Activated naive CD4-positive, alpha-beta T cell treated with anti-CD3 and anti-CD28 coated beads for 36 hours (primary cell): ENCODE results near the gene VCX3B. TPM values are rescaled to one million over a fixed set of nuclear protein-coding genes. Genes with fewer than 3 reads are reported as not detected.
"Not testable (repeated sequence)": the region's sequence is repeated elsewhere in the genome, so short reads cannot be mapped to it uniquely, and the experiment has no call there.

Experiments
- CTCF ChIA-PET: fragments of 350-600 bp; sonication (Branson Sonifier 250); formaldehyde crosslinking; loops from one replicate; lab custom pipeline; 2021; ENCODE audit warnings: antibody characterized with exemption; lab: Charles Lee
- DNase-seq: peaks from one replicate; pipeline ENCODE4 v3.0.0-alpha.2; 2020
- H3K27ac Mint-ChIP-seq: one replicate; pipeline ENCODE4 v1.8.0; 2021; ENCODE audit warnings: mild to moderate bottlenecking, mixed read lengths
- H3K27me3 Mint-ChIP-seq: one replicate; pipeline ENCODE4 v1.8.0; 2021; ENCODE audit warnings: low read depth, mixed read lengths
- H3K36me3 Mint-ChIP-seq: one replicate; pipeline ENCODE4 v1.8.0; 2021; ENCODE audit warnings: low read depth, mixed read lengths
- H3K4me1 Mint-ChIP-seq: one replicate; pipeline ENCODE4 v1.8.0; 2021; ENCODE audit warnings: low read depth, mixed read lengths
- H3K4me3 Mint-ChIP-seq: one replicate; pipeline ENCODE4 v1.8.0; 2021; ENCODE audit warnings: mild to moderate bottlenecking, moderate library complexity, mixed read lengths
- H3K9me3 Mint-ChIP-seq: one replicate; pipeline ENCODE4 v1.8.0; 2021; ENCODE audit warnings: mixed read lengths
- intact Hi-C: fragments of 100-400 bp; cut with micrococcal nuclease; formaldehyde crosslinking; loops from one replicate; pipeline ENCODE4 v1.15.1; 2023
- total RNA-seq, 2 experiments: library from RNA; stranded (reverse); gene quantifications; one replicate each; pipeline ENCODE4 v1.2.3, GENCODE V29; 2021

VCX3B gene
- not detected for total RNA-seq

GRCh38 chrX:8464530-8464929 is at the start of gene VCX3B:
VCX3B (plus strand) TSS chrX:8464830; CDS start chrX:8465451, 621 bp downstream.
- H3K27ac Mint-ChIP-seq, H3K9me3 Mint-ChIP-seq, DNase-seq, H3K36me3 Mint-ChIP-seq, H3K4me1 Mint-ChIP-seq, H3K27me3 Mint-ChIP-seq, CTCF ChIA-PET, intact Hi-C loops, H3K4me3 Mint-ChIP-seq: not testable (repeated sequence)

GRCh38 chrX:8418301-8418700 is 46.3 kb upstream of the VCX3B start:
- Mint-ChIP-seq H3K36me3 (no peaks in the 10 kb centered on the region), H3K27me3 (no peaks in the 10 kb centered on the region), H3K4me3 (no peak overlapping the region), H3K4me1 (no peaks in the 10 kb centered on the region), H3K9me3 (peaks cover 8% of the 10 kb centered on the region), H3K27ac (no peak overlapping the region)
- intact Hi-C loops, result no loop called here
- DNase-seq, result no peak
- CTCF ChIA-PET, result no interaction called here

GRCh38 chrX:8424912-8425311 is 39.7 kb upstream of the VCX3B start:
- intact Hi-C loops, result no loop called here
- CTCF ChIA-PET, result no interaction called here
- no peak overlapping the region for H3K27ac Mint-ChIP-seq
- no peak overlapping the region for H3K4me3 Mint-ChIP-seq
- DNase-seq, result no peak
- no peaks in the 10 kb centered on the region for H3K27me3 Mint-ChIP-seq
- H3K9me3 Mint-ChIP-seq, result peaks cover 3% of the 10 kb centered on the region
- H3K36me3 Mint-ChIP-seq, result no peaks in the 10 kb centered on the region
- no peaks in the 10 kb centered on the region for H3K4me1 Mint-ChIP-seq

GRCh38 chrX:8429692-8430249 is 34.9 kb upstream of the VCX3B start:
- H3K9me3 Mint-ChIP-seq, result peaks cover 2% of the 10 kb centered on the region
- no peaks in the 10 kb centered on the region for H3K4me1 Mint-ChIP-seq
- H3K27me3 Mint-ChIP-seq, result no peaks in the 10 kb centered on the region
- no peak overlapping the region for H3K27ac Mint-ChIP-seq
- CTCF ChIA-PET, result no interaction called here
- H3K4me3 Mint-ChIP-seq, result no peak overlapping the region
- DNase-seq, result no peak
- intact Hi-C loops, result no loop called here
- H3K36me3 Mint-ChIP-seq, result no peaks in the 10 kb centered on the region

GRCh38 chrX:8430444-8430843 is 34.2 kb upstream of the VCX3B start:
- CTCF ChIA-PET, result no interaction called here
- H3K4me1 Mint-ChIP-seq, result no peaks in the 10 kb centered on the region
- intact Hi-C loops, result no loop called here
- peaks cover 2% of the 10 kb centered on the region for H3K9me3 Mint-ChIP-seq
- no peaks in the 10 kb centered on the region for H3K27me3 Mint-ChIP-seq
- no peak for DNase-seq
- H3K27ac Mint-ChIP-seq, result no peak overlapping the region
- no peaks in the 10 kb centered on the region for H3K36me3 Mint-ChIP-seq
- H3K4me3 Mint-ChIP-seq, result no peak overlapping the region

- CTCF ChIA-PET, result no interaction called here
- no peaks in the 10 kb centered on the region for H3K36me3 Mint-ChIP-seq
- H3K9me3 Mint-ChIP-seq, result peaks cover 1% of the 10 kb centered on the region
- H3K4me3 Mint-ChIP-seq, result no peak overlapping the region
- no peaks in the 10 kb centered on the region for H3K27me3 Mint-ChIP-seq
- intact Hi-C loops, result no loop called here
- no peak for DNase-seq
- H3K27ac Mint-ChIP-seq, result no peak overlapping the region
- H3K4me1 Mint-ChIP-seq, result no peaks in the 10 kb centered on the region
These were observed 32.2 kb upstream of the VCX3B start for GRCh38 chrX:8432396-8432795.

GRCh38 chrX:8433109-8434062 is 31.2 kb upstream of the VCX3B start:
- no peaks in the 10 kb centered on the region for H3K27me3 Mint-ChIP-seq
- intact Hi-C loops, result no loop called here
- H3K4me3 Mint-ChIP-seq, result no peak overlapping the region
- peaks cover 1% of the 10 kb centered on the region for H3K9me3 Mint-ChIP-seq
- H3K27ac Mint-ChIP-seq, result no peak overlapping the region
- H3K4me1 Mint-ChIP-seq, result no peaks in the 10 kb centered on the region
- no peak for DNase-seq
- H3K36me3 Mint-ChIP-seq, result no peaks in the 10 kb centered on the region
- CTCF ChIA-PET, result no interaction called here

- H3K27ac Mint-ChIP-seq, result no peak overlapping the region
- H3K4me1 Mint-ChIP-seq, result no peaks in the 10 kb centered on the region
- no peak for DNase-seq
- intact Hi-C loops, result no loop called here
- H3K27me3 Mint-ChIP-seq, result no peaks in the 10 kb centered on the region
- H3K9me3 Mint-ChIP-seq, result peaks cover 1% of the 10 kb centered on the region
- no peaks in the 10 kb centered on the region for H3K36me3 Mint-ChIP-seq
- H3K4me3 Mint-ChIP-seq, result no peak overlapping the region
- CTCF ChIA-PET, result no interaction called here
These were observed 17.3 kb upstream of the VCX3B start for GRCh38 chrX:8447368-8447767.

- H3K9me3 Mint-ChIP-seq, DNase-seq, intact Hi-C loops, H3K27me3 Mint-ChIP-seq, H3K4me1 Mint-ChIP-seq, CTCF ChIA-PET, H3K27ac Mint-ChIP-seq, H3K36me3 Mint-ChIP-seq, H3K4me3 Mint-ChIP-seq: not testable (repeated sequence)
These were observed 12.3 kb upstream of the VCX3B start for GRCh38 chrX:8452343-8452742.

- peaks cover 1% of the 10 kb centered on the region for H3K9me3 Mint-ChIP-seq
- H3K27ac Mint-ChIP-seq, result no peak overlapping the region
- H3K36me3 Mint-ChIP-seq, result no peaks in the 10 kb centered on the region
- CTCF ChIA-PET, result no interaction called here
- intact Hi-C loops, result no loop called here
- DNase-seq, result no peak
- H3K4me1 Mint-ChIP-seq, result no peaks in the 10 kb centered on the region
- H3K27me3 Mint-ChIP-seq, result no peaks in the 10 kb centered on the region
- no peak overlapping the region for H3K4me3 Mint-ChIP-seq
These were observed 11.0 kb upstream of the VCX3B start for GRCh38 chrX:8453611-8454010.

- no peak for DNase-seq
- Mint-ChIP-seq H3K27ac (no peak overlapping the region), H3K27me3 (no peaks in the 10 kb centered on the region), H3K4me1 (no peaks in the 10 kb centered on the region), H3K36me3 (no peaks in the 10 kb centered on the region), H3K9me3 (peaks cover 5% of the 10 kb centered on the region), H3K4me3 (no peak overlapping the region)
- CTCF ChIA-PET, result no interaction called here
- intact Hi-C loops, result no loop called here
These were observed 9.1 kb upstream of the VCX3B start for GRCh38 chrX:8455557-8455956.

- intact Hi-C loops, result no loop called here
- Mint-ChIP-seq H3K27me3 (no peaks in the 10 kb centered on the region), H3K27ac (no peak overlapping the region), H3K9me3 (peaks cover 4% of the 10 kb centered on the region), H3K36me3 (no peaks in the 10 kb centered on the region), H3K4me1 (no peaks in the 10 kb centered on the region), H3K4me3 (no peak overlapping the region)
- CTCF ChIA-PET, result no interaction called here
- no peak for DNase-seq
These were observed 2.1 kb upstream of the VCX3B start for GRCh38 chrX:8462488-8462887.

GRCh38 chrX:8484360-8484949 is 19.8 kb downstream of the VCX3B start:
- CTCF ChIA-PET, result no interaction called here
- Mint-ChIP-seq H3K4me1 (no peaks in the 10 kb centered on the region), H3K27me3 (no peaks in the 10 kb centered on the region), H3K4me3 (no peak overlapping the region), H3K27ac (no peak overlapping the region), H3K9me3 (no peaks in the 10 kb centered on the region), H3K36me3 (no peaks in the 10 kb centered on the region)
- intact Hi-C loops, result no loop called here
- no peak for DNase-seq
